ENCODE data around the gene TCEA2. TPM values are rescaled to one million over a fixed set of nuclear protein-coding genes. Genes with fewer than 3 reads are reported as not detected.

Gene TCEA2
- polyA plus RNA-seq, 1 donor from 2014 or later: 87.7 TPM

DNA sequence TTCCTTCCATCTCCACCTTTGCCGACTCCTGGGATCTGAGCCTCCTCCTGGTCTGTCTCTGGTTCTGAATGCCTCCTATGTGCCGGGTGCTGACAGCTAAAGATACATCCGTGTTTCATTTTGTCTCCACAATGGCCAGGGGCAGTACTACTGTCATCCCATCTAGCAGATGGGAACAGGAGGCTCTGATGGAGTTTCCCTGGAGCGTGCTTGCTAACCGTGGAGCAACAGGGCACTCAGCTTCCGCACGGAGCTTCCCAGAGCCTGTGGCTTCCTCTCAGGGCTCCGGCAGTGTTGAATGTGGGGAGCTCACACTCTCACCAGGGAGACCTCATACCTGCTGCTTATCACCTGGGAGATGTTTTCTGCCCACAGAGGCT, 56.3 kb downstream of the TCEA2 start:
- Histone ChIP-seq H4K20me1 (ENCODE audit: insufficient read depth) (no peaks in the 10 kb centered on the region), H3K27me3 (ENCODE audit: insufficient read depth, low read depth, low read length) (no peaks in the 10 kb centered on the region), H3K4me3 (ENCODE audit: low read length) (no peak overlapping the region), H3K27ac (ENCODE audit: low read length) (no peak overlapping the region), H3K4me2 (ENCODE audit: low read length) (no peak overlapping the region), H3K9me2 (ENCODE audit: insufficient read depth, low read length) (no peaks in the 10 kb centered on the region), H3F3A (ENCODE audit: insufficient read depth, low read length, poor library complexity, severe bottlenecking) (no peaks in the 10 kb centered on the region), H3K9ac (ENCODE audit: low read length) (peak overlapping the region; percentile 20), H3K79me2 (replicated peaks; ENCODE audit: insufficient read depth, low read length) (no peaks in the 10 kb centered on the region), H3K36me3 (ENCODE audit: insufficient read depth, low read length) (no peaks in the 10 kb centered on the region), H3K9me3 (ENCODE audit: low read length) (no peaks in the 10 kb centered on the region), H2AFZ (ENCODE audit: low read depth, low read length) (no peak overlapping the region)
- TF ChIP-seq SMC3 (conservative IDR thresholded peaks at IDR 0.05; ENCODE audit: poor library complexity): no peak
- TF ChIP-seq, protein P1, sequence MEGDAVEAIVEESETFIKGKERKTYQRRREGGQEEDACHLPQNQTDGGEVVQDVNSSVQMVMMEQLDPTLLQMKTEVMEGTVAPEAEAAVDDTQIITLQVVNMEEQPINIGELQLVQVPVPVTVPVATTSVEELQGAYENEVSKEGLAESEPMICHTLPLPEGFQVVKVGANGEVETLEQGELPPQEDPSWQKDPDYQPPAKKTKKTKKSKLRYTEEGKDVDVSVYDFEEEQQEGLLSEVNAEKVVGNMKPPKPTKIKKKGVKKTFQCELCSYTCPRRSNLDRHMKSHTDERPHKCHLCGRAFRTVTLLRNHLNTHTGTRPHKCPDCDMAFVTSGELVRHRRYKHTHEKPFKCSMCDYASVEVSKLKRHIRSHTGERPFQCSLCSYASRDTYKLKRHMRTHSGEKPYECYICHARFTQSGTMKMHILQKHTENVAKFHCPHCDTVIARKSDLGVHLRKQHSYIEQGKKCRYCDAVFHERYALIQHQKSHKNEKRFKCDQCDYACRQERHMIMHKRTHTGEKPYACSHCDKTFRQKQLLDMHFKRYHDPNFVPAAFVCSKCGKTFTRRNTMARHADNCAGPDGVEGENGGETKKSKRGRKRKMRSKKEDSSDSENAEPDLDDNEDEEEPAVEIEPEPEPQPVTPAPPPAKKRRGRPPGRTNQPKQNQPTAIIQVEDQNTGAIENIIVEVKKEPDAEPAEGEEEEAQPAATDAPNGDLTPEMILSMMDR (IDR thresholded peaks at IDR 0.05; ENCODE audit: poor library complexity, severe bottlenecking): no peak
- TF ChIP-seq, protein P2, sequence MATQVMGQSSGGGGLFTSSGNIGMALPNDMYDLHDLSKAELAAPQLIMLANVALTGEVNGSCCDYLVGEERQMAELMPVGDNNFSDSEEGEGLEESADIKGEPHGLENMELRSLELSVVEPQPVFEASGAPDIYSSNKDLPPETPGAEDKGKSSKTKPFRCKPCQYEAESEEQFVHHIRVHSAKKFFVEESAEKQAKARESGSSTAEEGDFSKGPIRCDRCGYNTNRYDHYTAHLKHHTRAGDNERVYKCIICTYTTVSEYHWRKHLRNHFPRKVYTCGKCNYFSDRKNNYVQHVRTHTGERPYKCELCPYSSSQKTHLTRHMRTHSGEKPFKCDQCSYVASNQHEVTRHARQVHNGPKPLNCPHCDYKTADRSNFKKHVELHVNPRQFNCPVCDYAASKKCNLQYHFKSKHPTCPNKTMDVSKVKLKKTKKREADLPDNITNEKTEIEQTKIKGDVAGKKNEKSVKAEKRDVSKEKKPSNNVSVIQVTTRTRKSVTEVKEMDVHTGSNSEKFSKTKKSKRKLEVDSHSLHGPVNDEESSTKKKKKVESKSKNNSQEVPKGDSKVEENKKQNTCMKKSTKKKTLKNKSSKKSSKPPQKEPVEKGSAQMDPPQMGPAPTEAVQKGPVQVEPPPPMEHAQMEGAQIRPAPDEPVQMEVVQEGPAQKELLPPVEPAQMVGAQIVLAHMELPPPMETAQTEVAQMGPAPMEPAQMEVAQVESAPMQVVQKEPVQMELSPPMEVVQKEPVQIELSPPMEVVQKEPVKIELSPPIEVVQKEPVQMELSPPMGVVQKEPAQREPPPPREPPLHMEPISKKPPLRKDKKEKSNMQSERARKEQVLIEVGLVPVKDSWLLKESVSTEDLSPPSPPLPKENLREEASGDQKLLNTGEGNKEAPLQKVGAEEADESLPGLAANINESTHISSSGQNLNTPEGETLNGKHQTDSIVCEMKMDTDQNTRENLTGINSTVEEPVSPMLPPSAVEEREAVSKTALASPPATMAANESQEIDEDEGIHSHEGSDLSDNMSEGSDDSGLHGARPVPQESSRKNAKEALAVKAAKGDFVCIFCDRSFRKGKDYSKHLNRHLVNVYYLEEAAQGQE (IDR thresholded peaks at IDR 0.05; ENCODE audit: borderline replicate concordance): no peak
- TF ChIP-seq EP300 (conservative IDR thresholded peaks at IDR 0.05; ENCODE audit: poor library complexity, severe bottlenecking): no peak
- TF ChIP-seq MXI1 (conservative IDR thresholded peaks at IDR 0.05; ENCODE audit: poor library complexity, severe bottlenecking): no peak
- TF ChIP-seq EZH2 (IDR thresholded peaks at IDR 0.05; ENCODE audit: borderline replicate concordance, insufficient read depth, low read length, poor library complexity, severe bottlenecking): no peak
- no peak for TF ChIP-seq POLR2AphosphoS5 (IDR thresholded peaks at IDR 0.05)
- no peak for TF ChIP-seq TAF1 (IDR thresholded peaks at IDR 0.05; ENCODE audit: low read depth)
- no peak for TF ChIP-seq RAD21 (conservative IDR thresholded peaks at IDR 0.05)

DNA sequence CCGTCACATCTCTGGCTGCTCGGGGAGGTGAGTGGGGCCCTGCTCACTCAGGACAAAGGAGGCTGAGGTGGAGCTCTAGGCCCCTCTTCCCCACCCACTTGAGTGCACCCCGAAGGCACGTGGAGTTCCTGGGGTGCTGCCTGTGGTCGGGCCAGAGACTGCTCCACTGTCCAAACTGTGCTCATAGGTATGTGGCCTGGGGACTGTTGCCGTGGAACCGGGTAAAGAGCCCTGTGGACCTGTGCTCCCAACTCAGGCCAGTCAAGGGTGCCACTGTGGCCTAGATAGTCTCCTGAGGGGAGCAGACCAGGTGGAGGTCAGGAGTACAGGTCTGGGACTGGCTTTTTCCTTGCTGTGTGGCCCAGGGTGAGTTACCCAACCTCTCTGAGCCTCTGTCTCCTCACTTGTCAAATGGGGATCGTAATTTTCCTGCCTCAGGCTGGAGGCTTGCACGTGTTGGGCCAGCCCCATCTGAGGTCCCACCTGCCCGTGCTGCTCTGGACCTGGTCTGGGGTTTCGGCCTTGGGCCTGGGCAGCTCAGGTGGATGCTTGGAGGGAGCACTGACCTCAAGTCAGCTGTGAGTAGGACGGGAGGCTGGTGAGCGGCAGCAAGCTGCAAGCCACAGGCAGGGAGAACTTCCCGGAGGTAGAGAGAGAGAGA, 56.8 kb downstream of the TCEA2 start:
- no peak overlapping the region for H2AFZ ChIP-seq (ENCODE audit: low read depth, low read length)
- no peak overlapping the region for H3K4me3 ChIP-seq (ENCODE audit: low read length)
- no peaks in the 10 kb centered on the region for H3K9me3 ChIP-seq (ENCODE audit: low read length)
- no peaks in the 10 kb centered on the region for H3K27me3 ChIP-seq (ENCODE audit: insufficient read depth, low read depth, low read length)
- H3K36me3 ChIP-seq (ENCODE audit: insufficient read depth, low read length): no peaks in the 10 kb centered on the region
- no peaks in the 10 kb centered on the region for H3K79me2 ChIP-seq (replicated peaks; ENCODE audit: insufficient read depth, low read length)
- H3F3A ChIP-seq (ENCODE audit: insufficient read depth, low read length, poor library complexity, severe bottlenecking): no peaks in the 10 kb centered on the region
- no peaks in the 10 kb centered on the region for H4K20me1 ChIP-seq (ENCODE audit: insufficient read depth)
- no peak overlapping the region for H3K4me2 ChIP-seq (ENCODE audit: low read length)
- no peak overlapping the region for H3K27ac ChIP-seq (ENCODE audit: low read length)
- no peaks in the 10 kb centered on the region for H3K9me2 ChIP-seq (ENCODE audit: insufficient read depth, low read length)
- peak overlapping the region; percentile 29 for H3K9ac ChIP-seq (ENCODE audit: low read length)
- TF ChIP-seq, protein P1 (IDR thresholded peaks at IDR 0.05; ENCODE audit: poor library complexity, severe bottlenecking): no peak
- no peak for TF ChIP-seq TAF1 (IDR thresholded peaks at IDR 0.05; ENCODE audit: low read depth)
- TF ChIP-seq SMC3 (conservative IDR thresholded peaks at IDR 0.05; ENCODE audit: poor library complexity): no peak
- TF ChIP-seq EZH2 (IDR thresholded peaks at IDR 0.05; ENCODE audit: borderline replicate concordance, insufficient read depth, low read length, poor library complexity, severe bottlenecking): no peak
- TF ChIP-seq POLR2AphosphoS5 (IDR thresholded peaks at IDR 0.05): no peak
- TF ChIP-seq, protein P2 (IDR thresholded peaks at IDR 0.05; ENCODE audit: borderline replicate concordance): no peak
- no peak for TF ChIP-seq RAD21 (conservative IDR thresholded peaks at IDR 0.05)
- TF ChIP-seq EP300 (conservative IDR thresholded peaks at IDR 0.05; ENCODE audit: poor library complexity, severe bottlenecking): no peak
- TF ChIP-seq MXI1 (conservative IDR thresholded peaks at IDR 0.05; ENCODE audit: poor library complexity, severe bottlenecking): no peak
